ENCODE results near the gene TRIM27. TPM values are rescaled to one million over a fixed set of nuclear protein-coding genes. Genes with fewer than 3 reads are reported as not detected.

Gene TRIM27
- total and polyA plus RNA-seq, 10 of the 15 experiments (the other 5 are each of a cell fraction or from before 2014, with no cell fraction given) = 18.5 to 74.7 (median 58.0) TPM

DNA sequence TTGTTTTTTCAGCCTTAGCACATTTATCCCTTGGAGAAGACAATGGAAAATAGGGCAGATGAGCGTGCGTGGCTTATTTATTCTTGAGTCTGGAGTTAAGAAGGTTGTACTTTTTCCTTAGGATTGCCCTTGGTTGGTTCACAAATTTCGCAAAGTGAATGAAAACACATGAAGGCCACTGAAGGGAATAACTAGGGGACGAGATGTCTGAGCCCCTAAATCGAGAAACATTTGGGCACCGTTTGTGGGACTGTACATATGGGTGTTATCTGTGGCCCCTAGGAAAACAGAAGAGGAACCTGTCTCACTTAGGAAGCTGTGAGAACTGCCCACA, 19.4 kb upstream of the TRIM27 start:
- intact Hi-C loops (cut with micrococcal nuclease; ENCODE audit: unreplicated experiment) = loop anchor here (2.0 to 10.0 kb wide), 5 partner anchors 74 to 728 kb away; partner anchors contain the start of gene ZSCAN12
- WGBS (ENCODE audit: insufficient coverage, insufficient replicate concordance, low lambda C conversion rate, missing lambda C conversion rate) = 3% methylated on average over 6 of the region's 6 CpGs
- H3K27ac ChIP-seq (ENCODE audit: control insufficient read depth, insufficient read depth) = no peak overlapping the region
- peak overlapping the region; percentile 65 for H3K4me3 ChIP-seq
- FAIRE-seq = no peak
- H4K20me1 ChIP-seq (ENCODE audit: control insufficient read depth, insufficient read depth) = no peaks in the 10 kb centered on the region
- no peak for DNase-seq (ENCODE audit: low read depth, low spot score)
- CTCF ChIA-PET = interaction anchor here (1.0 kb wide), 1 partner anchor 39 kb away, joined by 4 read pairs; no protein-coding TSS in a partner anchor
- no TSS peak for BruUV-seq (replicated peaks)
- SMC1A ChIA-PET (ENCODE audit: uncharacterized antibody, unreplicated experiment) = interaction anchor here (1.4 kb wide), 1 partner anchor 10 kb away, joined by 3 read pairs; no protein-coding TSS in a partner anchor
- no peaks in the 10 kb centered on the region for H3K79me2 ChIP-seq (ENCODE audit: control insufficient read depth, insufficient read depth, low read length)
- POLR2A ChIA-PET = no interaction called here
- no peaks in the 10 kb centered on the region; the same call in 1 of the 2 replicates for H3K4me1 ChIP-seq (ENCODE audit: control insufficient read depth, insufficient read depth, low read length)
- no peaks in the 10 kb centered on the region for H3K27me3 ChIP-seq (replicated peaks in 1 of 2; ENCODE audit: control insufficient read depth in 2 of 2, insufficient read depth in 2 of 2, low read length in 1 of 2)
- no peak overlapping the region; the same call in 1 of the 2 replicates for H3K9ac ChIP-seq (ENCODE audit: control insufficient read depth, insufficient read depth, low read length)
- H2AFZ ChIP-seq (ENCODE audit: control insufficient read depth, low read depth, low read length) = peak overlapping the region; percentile 97
- ATAC-seq = no peak
- TF ChIP-seq YY1 (IDR thresholded peaks at IDR 0.05; ENCODE audit: low read depth, low read length) (no peak), RELB (IDR thresholded peaks at IDR 0.05; ENCODE audit: low read depth) (no peak), RB1 (IDR thresholded peaks at IDR 0.05; ENCODE audit: borderline replicate concordance) (no peak), KDM1A (IDR thresholded peaks at IDR 0.05; ENCODE audit: borderline replicate concordance) (no peak), RELA (IDR thresholded peaks at IDR 0.05; ENCODE audit: borderline replicate concordance, partially characterized antibody) (no peak), LARP7 (IDR thresholded peaks at IDR 0.05) (no peak), SUPT20H (IDR thresholded peaks at IDR 0.05; ENCODE audit: borderline replicate concordance, control insufficient read depth, low read depth, low read length) (no peak), TARDBP (IDR thresholded peaks at IDR 0.05; ENCODE audit: borderline replicate concordance) (no peak), CTCF (IDR thresholded peaks at IDR 0.05 in 2 of 3, conservative IDR thresholded peaks at IDR 0.05 in 1 of 3; ENCODE audit: control insufficient read depth in 2 of 3, extremely low read depth in 1 of 3, insufficient read depth in 1 of 3, low read depth in 3 of 3, low read length in 3 of 3) (no peak), SIX5 (IDR thresholded peaks at IDR 0.05; ENCODE audit: low read depth, low read length, severe bottlenecking) (no peak), BACH1 (IDR thresholded peaks at IDR 0.05; ENCODE audit: borderline replicate concordance) (no peak), SMAD5 (IDR thresholded peaks at IDR 0.05; ENCODE audit: low read depth) (no peak), PAX8 (IDR thresholded peaks at IDR 0.05) (no peak)
- in situ Hi-C loops (cut with MboI) = loop anchor here (5.0 kb wide), 2 partner anchors 39 to 106 kb away; no protein-coding TSS in a partner anchor
- peak overlapping the region; percentile 100 for H3K4me2 ChIP-seq (ENCODE audit: control insufficient read depth, insufficient read depth)
- RAD21 ChIA-PET (ENCODE audit: unreplicated experiment) = no interaction called here
- H3K9me3 ChIP-seq (replicated peaks; ENCODE audit: control insufficient read depth, insufficient read depth, low read length) = no peaks in the 10 kb centered on the region
- H3K36me3 ChIP-seq (ENCODE audit: control insufficient read depth in 2 of 2, insufficient read depth in 2 of 2, low read length in 1 of 2) = no peaks in the 10 kb centered on the region
